ENCODE data around the gene HSPA1L. TPM values are rescaled to one million over a fixed set of nuclear protein-coding genes. Genes with fewer than 3 reads are reported as not detected.

The HSPA1L gene
- polyA plus RNA-seq, 1 donor (not counting 4 experiments of a cell fraction or from before 2014, with no cell fraction given) = 0.60 TPM

- peaks cover 24 to 49% of the 10 kb centered on the region in 2 experiments for H3K36me3 ChIP-seq (ENCODE audit: control insufficient read depth in 2 of 2, extremely low read depth in 1 of 2, insufficient read depth in 2 of 2, low read length in 2 of 2)
Observed at GRCh38 chr6:31779908-31780307, 35.2 kb downstream of the HSPA1L start.

GRCh38 chr6:31778999-31779885 is 35.8 kb downstream of the HSPA1L start:
- Histone ChIP-seq H3K4me3 (ENCODE audit: control insufficient read depth in 2 of 3, extremely low read depth in 1 of 3, insufficient read depth in 2 of 3, low read depth in 1 of 3, low read length in 3 of 3) (no peak overlapping the region), H3K27ac (ENCODE audit: control insufficient read depth, insufficient read depth, low read length) (no peak overlapping the region), H3K79me2 (ENCODE audit: control insufficient read depth, insufficient read depth, low read length) (no peaks in the 10 kb centered on the region), H2AFZ (ENCODE audit: control insufficient read depth, low read length) (no peak overlapping the region), H3K9me3 (ENCODE audit: control insufficient read depth, low read depth, low read length) (no peaks in the 10 kb centered on the region), H3K36me3 (ENCODE audit: control insufficient read depth in 2 of 2, extremely low read depth in 1 of 2, insufficient read depth in 2 of 2, low read length in 2 of 2) (peaks cover 19 to 43% of the 10 kb centered on the region in 2 experiments), H3K4me1 (ENCODE audit: control insufficient read depth, extremely low read depth, insufficient read depth, low read length) (peaks cover 22% of the 10 kb centered on the region), H4K20me1 (ENCODE audit: control insufficient read depth, extremely low read depth, insufficient read depth, low read length) (no peaks in the 10 kb centered on the region), H3K9ac (ENCODE audit: control insufficient read depth, extremely low read depth, insufficient read depth, low read length) (no peak overlapping the region), H3K4me2 (ENCODE audit: control insufficient read depth, extremely low read depth, insufficient read depth, low read depth, low read length) (no peak overlapping the region), H3K27me3 (ENCODE audit: control insufficient read depth, extremely low read depth, insufficient read depth, low read length) (no peaks in the 10 kb centered on the region), H3K9me1 (ENCODE audit: control insufficient read depth, extremely low read depth, insufficient read depth, low read length) (no peaks in the 10 kb centered on the region)
- FAIRE-seq (no peak), DNase-seq (ENCODE audit: low read depth, low spot score) (no peak)
- dilution Hi-C loops (cut with MboI; ENCODE audit: extremely low pct_ligation_motif_present, low sequenced_read_pairs) = no loop called here
- no peak for TF ChIP-seq CTCF (optimal IDR thresholded peaks at IDR 0.05 in 1 of 3, IDR thresholded peaks at IDR 0.05 in 1 of 3, conservative IDR thresholded peaks at IDR 0.05 in 1 of 3; ENCODE audit: extremely low read depth in 1 of 3, insufficient read depth in 2 of 3, low read length in 3 of 3)
- no peak for TF ChIP-seq EZH2 (IDR thresholded peaks at IDR 0.05; ENCODE audit: low read length)

More at GRCh38 chr6:31779908-31780307, 35.2 kb downstream of the HSPA1L start:
- Histone ChIP-seq H3K4me1 (ENCODE audit: control insufficient read depth, extremely low read depth, insufficient read depth, low read length) (peaks cover 22% of the 10 kb centered on the region), H3K4me3 (ENCODE audit: control insufficient read depth in 2 of 3, extremely low read depth in 1 of 3, insufficient read depth in 2 of 3, low read depth in 1 of 3, low read length in 3 of 3) (no peak overlapping the region), H3K27ac (ENCODE audit: control insufficient read depth, insufficient read depth, low read length) (no peak overlapping the region), H3K27me3 (ENCODE audit: control insufficient read depth, extremely low read depth, insufficient read depth, low read length) (no peaks in the 10 kb centered on the region), H4K20me1 (ENCODE audit: control insufficient read depth, extremely low read depth, insufficient read depth, low read length) (no peaks in the 10 kb centered on the region), H3K79me2 (ENCODE audit: control insufficient read depth, insufficient read depth, low read length) (no peaks in the 10 kb centered on the region), H2AFZ (ENCODE audit: control insufficient read depth, low read length) (no peak overlapping the region), H3K9me3 (ENCODE audit: control insufficient read depth, low read depth, low read length) (no peaks in the 10 kb centered on the region), H3K4me2 (ENCODE audit: control insufficient read depth, extremely low read depth, insufficient read depth, low read depth, low read length) (no peak overlapping the region), H3K9ac (ENCODE audit: control insufficient read depth, extremely low read depth, insufficient read depth, low read length) (no peak overlapping the region), H3K9me1 (ENCODE audit: control insufficient read depth, extremely low read depth, insufficient read depth, low read length) (no peaks in the 10 kb centered on the region)
- no peak for FAIRE-seq
- DNase-seq (ENCODE audit: low read depth, low spot score) = no peak
- dilution Hi-C loops (cut with MboI; ENCODE audit: extremely low pct_ligation_motif_present, low sequenced_read_pairs) = no loop called here
- no peak for TF ChIP-seq CTCF (optimal IDR thresholded peaks at IDR 0.05 in 1 of 3, IDR thresholded peaks at IDR 0.05 in 1 of 3, conservative IDR thresholded peaks at IDR 0.05 in 1 of 3; ENCODE audit: extremely low read depth in 1 of 3, insufficient read depth in 2 of 3, low read length in 3 of 3)
- TF ChIP-seq EZH2 (IDR thresholded peaks at IDR 0.05; ENCODE audit: low read length) = no peak
